HEK293 (cell line): ENCODE measurements around the gene KAT5.

Experiments
- HOXC10 ChIP-seq: sonication (generic); formaldehyde crosslinking; IDR thresholded peaks from 2 replicates; pipeline ENCODE4 v1.8.1; 2023; ENCODE audit warnings: mild to moderate bottlenecking, missing genetic modification reagents
- IKZF3 ChIP-seq: fragments of 450-650 bp; IDR thresholded peaks from 2 replicates; pipeline ENCODE4 v1.5.0; 2018; ENCODE audit warnings: missing biosample characterization, mild to moderate bottlenecking, missing genetic modification characterization, moderate library complexity
- KLF16 ChIP-seq: fragments of 450-650 bp; formaldehyde crosslinking; IDR thresholded peaks from 2 replicates; pipeline ENCODE4 v1.5.1; 2017; ENCODE audit warnings: missing biosample characterization, missing genetic modification characterization
- RBAK ChIP-seq: fragments of 450-650 bp; formaldehyde crosslinking; IDR thresholded peaks from 2 replicates; pipeline ENCODE4 v1.5.1; 2016; ENCODE audit warnings: missing biosample characterization, missing genetic modification characterization
- REPIN1 ChIP-seq: fragments of 450-650 bp; formaldehyde crosslinking; IDR thresholded peaks from 2 replicates; pipeline ENCODE4 v1.5.1; 2017; ENCODE audit warnings: missing biosample characterization, missing genetic modification characterization, low read depth
- SP7 ChIP-seq: fragments of 450-650 bp; formaldehyde crosslinking; IDR thresholded peaks from 2 replicates; pipeline ENCODE4 v1.5.1; 2016; ENCODE audit warnings: missing biosample characterization, missing genetic modification characterization
- YY2 ChIP-seq: fragments of 450-650 bp; formaldehyde crosslinking; IDR thresholded peaks from 2 replicates; pipeline ENCODE4 v1.5.1; 2016; ENCODE audit warnings: missing biosample characterization, missing genetic modification characterization
- ZBTB1 ChIP-seq: fragments of 450-650 bp; formaldehyde crosslinking; IDR thresholded peaks from 2 replicates; pipeline ENCODE4 v1.5.1; 2016; ENCODE audit warnings: missing biosample characterization, missing genetic modification characterization
- ZBTB20 ChIP-seq: fragments of 450-650 bp; formaldehyde crosslinking; IDR thresholded peaks from 2 replicates; pipeline ENCODE4 v1.5.1; 2016; ENCODE audit warnings: missing biosample characterization, missing genetic modification characterization
- ZBTB8A ChIP-seq: fragments of 450-650 bp; formaldehyde crosslinking; IDR thresholded peaks from 2 replicates; pipeline ENCODE4 v1.5.1; 2016; ENCODE audit warnings: missing biosample characterization, missing genetic modification characterization
- ZNF114 ChIP-seq: fragments of 450-650 bp; formaldehyde crosslinking; IDR thresholded peaks from 2 replicates; pipeline ENCODE4 v1.5.0; 2017; ENCODE audit warnings: missing biosample characterization, missing genetic modification characterization
- ZNF138 ChIP-seq: fragments of 450-650 bp; formaldehyde crosslinking; IDR thresholded peaks from 2 replicates; pipeline ENCODE4 v1.5.1; 2016; ENCODE audit warnings: missing biosample characterization, missing genetic modification characterization, borderline replicate concordance
- ZNF146 ChIP-seq: fragments of 450-650 bp; formaldehyde crosslinking; IDR thresholded peaks from 2 replicates; pipeline ENCODE4 v1.5.1; 2016; ENCODE audit warnings: missing biosample characterization, missing genetic modification characterization
- ZNF19 ChIP-seq: fragments of 450-650 bp; formaldehyde crosslinking; IDR thresholded peaks from 2 replicates; pipeline ENCODE4; 2016; ENCODE audit warnings: missing biosample characterization, missing genetic modification characterization, low read depth
- ZNF23 ChIP-seq: fragments of 450-650 bp; formaldehyde crosslinking; IDR thresholded peaks from 2 replicates; pipeline ENCODE4 v1.5.1; 2016; ENCODE audit warnings: missing biosample characterization, missing genetic modification characterization, borderline replicate concordance
- ZNF248 ChIP-seq: fragments of 450-650 bp; formaldehyde crosslinking; IDR thresholded peaks from 2 replicates; pipeline ENCODE4 v1.5.1; 2017; ENCODE audit warnings: missing biosample characterization, missing genetic modification characterization
- ZNF366 ChIP-seq: fragments of 450-650 bp; formaldehyde crosslinking; conservative IDR thresholded peaks from 2 replicates; pipeline ENCODE4 v1.5.1; 2016; ENCODE audit warnings: missing biosample characterization, missing genetic modification characterization
- ZNF391 ChIP-seq: fragments of 450-650 bp; formaldehyde crosslinking; IDR thresholded peaks from 2 replicates; pipeline ENCODE4 v1.5.1; 2016; ENCODE audit warnings: low read depth, missing biosample characterization, missing genetic modification characterization, borderline replicate concordance
- ZNF501 ChIP-seq: fragments of 450-650 bp; formaldehyde crosslinking; IDR thresholded peaks from 2 replicates; pipeline ENCODE4 v1.5.1; 2016; ENCODE audit warnings: missing biosample characterization, missing genetic modification characterization
- ZNF555 ChIP-seq: fragments of 450-650 bp; formaldehyde crosslinking; conservative IDR thresholded peaks from 2 replicates; pipeline ENCODE4 v1.5.1; 2017; ENCODE audit warnings: missing biosample characterization, mild to moderate bottlenecking, missing genetic modification characterization, inconsistent platforms
- ZNF701 ChIP-seq: fragments of 450-650 bp; formaldehyde crosslinking; IDR thresholded peaks from 2 replicates; pipeline ENCODE4 v1.5.1; 2016; ENCODE audit warnings: missing biosample characterization, missing genetic modification characterization
- ZNF707 ChIP-seq: fragments of 450-650 bp; formaldehyde crosslinking; IDR thresholded peaks from 2 replicates; pipeline ENCODE4 v1.5.1; 2016; ENCODE audit warnings: missing biosample characterization, missing genetic modification characterization
- ZNF777 ChIP-seq: fragments of 450-650 bp; formaldehyde crosslinking; IDR thresholded peaks from 2 replicates; pipeline ENCODE4 v1.5.1; 2017; ENCODE audit warnings: missing biosample characterization, missing genetic modification characterization, borderline replicate concordance
- ZNF785 ChIP-seq: fragments of 450-650 bp; formaldehyde crosslinking; IDR thresholded peaks from 2 replicates; pipeline ENCODE4 v1.5.1; 2016; ENCODE audit warnings: missing biosample characterization, missing genetic modification characterization
- ZNF830 ChIP-seq: fragments of 450-650 bp; IDR thresholded peaks from 2 replicates; pipeline ENCODE4 v1.5.0; 2018; ENCODE audit warnings: missing biosample characterization, missing genetic modification characterization, low read depth, mild to moderate bottlenecking, moderate library complexity
- ZSCAN16 ChIP-seq: fragments of 450-650 bp; formaldehyde crosslinking; IDR thresholded peaks from 2 replicates; pipeline ENCODE4 v1.5.1; 2016; ENCODE audit warnings: missing biosample characterization, missing genetic modification characterization
- TF ChIP-seq, protein P1 (sequence below): fragments of 450-650 bp; formaldehyde crosslinking; IDR thresholded peaks from 2 replicates; pipeline ENCODE4 v1.5.1; 2016; ENCODE audit warnings: missing biosample characterization, missing genetic modification characterization
- TF ChIP-seq, protein P2 (sequence below): fragments of 450-650 bp; formaldehyde crosslinking; IDR thresholded peaks from 2 replicates; pipeline ENCODE4 v1.5.1; 2016; ENCODE audit warnings: missing biosample characterization, missing genetic modification characterization, low read depth
- TF ChIP-seq, protein P3 (sequence below): fragments of 450-650 bp; formaldehyde crosslinking; IDR thresholded peaks from 2 replicates; pipeline ENCODE4 v1.5.1; 2016; ENCODE audit warnings: missing biosample characterization, missing genetic modification characterization
- TF ChIP-seq, protein P4 (sequence below): fragments of 450-650 bp; formaldehyde crosslinking; IDR thresholded peaks from 2 replicates; pipeline ENCODE4 v1.5.1; 2017; ENCODE audit warnings: missing biosample characterization, mild to moderate bottlenecking, missing genetic modification characterization, moderate library complexity
- TF ChIP-seq, protein P5 (sequence below): fragments of 450-650 bp; formaldehyde crosslinking; IDR thresholded peaks from 2 replicates; pipeline ENCODE4 v1.5.1; 2016; ENCODE audit warnings: missing biosample characterization, missing genetic modification characterization

The KAT5 gene

DNA sequence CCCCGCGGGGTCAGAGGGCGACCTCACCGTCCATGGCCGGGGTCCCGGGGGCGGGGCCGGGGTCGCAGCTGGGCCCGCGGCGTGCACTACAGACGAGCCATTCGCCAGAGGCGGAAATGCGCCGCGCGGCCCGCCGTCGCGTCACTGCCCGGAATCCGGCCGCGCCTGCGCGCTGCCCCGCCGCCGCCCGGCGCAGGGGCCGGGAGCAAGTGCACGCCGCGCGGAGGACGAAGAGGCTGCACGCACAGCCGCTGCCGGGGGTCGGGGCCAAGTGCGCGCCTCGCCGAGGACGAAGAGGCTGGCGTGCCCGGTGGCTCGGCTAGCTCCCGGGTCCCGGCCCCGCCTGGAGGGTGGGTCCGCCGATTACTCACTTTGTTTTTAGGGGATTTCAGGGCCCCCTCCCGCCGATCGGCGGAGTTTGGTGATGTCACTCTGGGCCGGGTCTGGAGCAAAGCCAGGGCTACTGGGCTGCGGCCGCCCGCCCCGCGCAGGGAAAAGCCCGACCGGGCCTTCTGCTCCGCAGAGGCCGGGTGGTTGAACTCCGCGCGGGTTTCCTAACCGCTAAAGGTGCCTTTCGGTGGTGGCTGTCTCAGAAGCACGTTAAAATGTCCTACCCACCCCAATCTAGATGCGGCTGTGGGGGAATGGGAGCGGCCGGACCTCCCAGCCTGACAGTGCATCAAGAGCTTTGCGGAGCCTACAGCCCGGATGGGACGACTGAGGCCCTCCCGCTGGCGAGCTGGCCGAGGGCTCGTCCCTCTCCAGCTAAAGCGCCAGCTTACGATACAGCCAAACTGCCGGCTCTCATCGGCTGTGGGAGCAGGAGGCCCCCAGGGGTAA lies 49.0 kb upstream of the KAT5 start, which contains the start of gene RELA (continued):
- TF ChIP-seq ZBTB20 (tag by site-specific recombination) (peak; percentile 71; the same call in 1 of the 2 replicates), YY2 (no peak), RBAK (tag by site-specific recombination) (no peak), ZNF114 (tag by site-specific recombination) (no peak), ZBTB8A (tag by site-specific recombination) (peak; percentile 91), ZBTB1 (tag by site-specific recombination) (no peak), ZNF555 (tag by site-specific recombination) (no peak), ZNF785 (tag by site-specific recombination) (no peak), ZNF248 (tag by site-specific recombination) (no peak), ZSCAN16 (tag by site-specific recombination) (no peak), ZNF23 (tag by site-specific recombination) (no peak), ZNF707 (tag by site-specific recombination) (no peak), ZNF501 (tag by site-specific recombination) (peak; percentile 90), ZNF777 (tag by site-specific recombination) (no peak), ZNF146 (no peak), ZNF830 (no peak), ZNF391 (tag by site-specific recombination) (peak; percentile 57; the same call in 1 of the 2 replicates), ZNF366 (tag by site-specific recombination) (no peak), ZNF701 (tag by site-specific recombination) (no peak), ZNF19 (tag by site-specific recombination) (no peak), HOXC10 (CRISPR knock-in tag) (no peak), KLF16 (tag by site-specific recombination) (0 out of 2 replicates have a peak, but pooled peaks have one; percentile 44), SP7 (tag by site-specific recombination) (peak; percentile 55; the same call in 1 of the 2 replicates), IKZF3 (no peak), REPIN1 (tag by site-specific recombination) (no peak), ZNF138 (tag by site-specific recombination) (no peak)
- TF ChIP-seq, protein P1, sequence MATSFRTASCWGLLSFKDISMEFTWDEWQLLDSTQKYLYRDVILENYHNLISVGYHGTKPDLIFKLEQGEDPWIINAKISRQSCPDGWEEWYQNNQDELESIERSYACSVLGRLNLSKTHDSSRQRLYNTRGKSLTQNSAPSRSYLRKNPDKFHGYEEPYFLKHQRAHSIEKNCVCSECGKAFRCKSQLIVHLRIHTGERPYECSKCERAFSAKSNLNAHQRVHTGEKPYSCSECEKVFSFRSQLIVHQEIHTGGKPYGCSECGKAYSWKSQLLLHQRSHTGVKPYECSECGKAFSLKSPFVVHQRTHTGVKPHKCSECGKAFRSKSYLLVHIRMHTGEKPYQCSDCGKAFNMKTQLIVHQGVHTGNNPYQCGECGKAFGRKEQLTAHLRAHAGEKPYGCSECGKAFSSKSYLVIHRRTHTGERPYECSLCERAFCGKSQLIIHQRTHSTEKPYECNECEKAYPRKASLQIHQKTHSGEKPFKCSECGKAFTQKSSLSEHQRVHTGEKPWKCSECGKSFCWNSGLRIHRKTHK, result no peak
- TF ChIP-seq, protein P2, sequence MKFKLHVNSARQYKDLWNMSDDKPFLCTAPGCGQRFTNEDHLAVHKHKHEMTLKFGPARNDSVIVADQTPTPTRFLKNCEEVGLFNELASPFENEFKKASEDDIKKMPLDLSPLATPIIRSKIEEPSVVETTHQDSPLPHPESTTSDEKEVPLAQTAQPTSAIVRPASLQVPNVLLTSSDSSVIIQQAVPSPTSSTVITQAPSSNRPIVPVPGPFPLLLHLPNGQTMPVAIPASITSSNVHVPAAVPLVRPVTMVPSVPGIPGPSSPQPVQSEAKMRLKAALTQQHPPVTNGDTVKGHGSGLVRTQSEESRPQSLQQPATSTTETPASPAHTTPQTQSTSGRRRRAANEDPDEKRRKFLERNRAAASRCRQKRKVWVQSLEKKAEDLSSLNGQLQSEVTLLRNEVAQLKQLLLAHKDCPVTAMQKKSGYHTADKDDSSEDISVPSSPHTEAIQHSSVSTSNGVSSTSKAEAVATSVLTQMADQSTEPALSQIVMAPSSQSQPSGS (tag by site-specific recombination), result peak; percentile 90
- TF ChIP-seq, protein P3, sequence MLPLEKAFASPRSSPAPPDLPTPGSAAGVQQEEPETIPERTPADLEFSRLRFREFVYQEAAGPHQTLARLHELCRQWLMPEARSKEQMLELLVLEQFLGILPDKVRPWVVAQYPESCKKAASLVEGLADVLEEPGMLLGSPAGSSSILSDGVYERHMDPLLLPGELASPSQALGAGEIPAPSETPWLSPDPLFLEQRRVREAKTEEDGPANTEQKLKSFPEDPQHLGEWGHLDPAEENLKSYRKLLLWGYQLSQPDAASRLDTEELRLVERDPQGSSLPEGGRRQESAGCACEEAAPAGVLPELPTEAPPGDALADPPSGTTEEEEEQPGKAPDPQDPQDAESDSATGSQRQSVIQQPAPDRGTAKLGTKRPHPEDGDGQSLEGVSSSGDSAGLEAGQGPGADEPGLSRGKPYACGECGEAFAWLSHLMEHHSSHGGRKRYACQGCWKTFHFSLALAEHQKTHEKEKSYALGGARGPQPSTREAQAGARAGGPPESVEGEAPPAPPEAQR (tag by site-specific recombination), result no peak
- TF ChIP-seq, protein P4, sequence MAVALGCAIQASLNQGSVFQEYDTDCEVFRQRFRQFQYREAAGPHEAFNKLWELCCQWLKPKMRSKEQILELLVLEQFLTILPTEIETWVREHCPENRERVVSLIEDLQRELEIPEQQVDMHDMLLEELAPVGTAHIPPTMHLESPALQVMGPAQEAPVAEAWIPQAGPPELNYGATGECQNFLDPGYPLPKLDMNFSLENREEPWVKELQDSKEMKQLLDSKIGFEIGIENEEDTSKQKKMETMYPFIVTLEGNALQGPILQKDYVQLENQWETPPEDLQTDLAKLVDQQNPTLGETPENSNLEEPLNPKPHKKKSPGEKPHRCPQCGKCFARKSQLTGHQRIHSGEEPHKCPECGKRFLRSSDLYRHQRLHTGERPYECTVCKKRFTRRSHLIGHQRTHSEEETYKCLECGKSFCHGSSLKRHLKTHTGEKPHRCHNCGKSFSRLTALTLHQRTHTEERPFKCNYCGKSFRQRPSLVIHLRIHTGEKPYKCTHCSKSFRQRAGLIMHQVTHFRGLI, result peak; percentile 95
- TF ChIP-seq, protein P5, sequence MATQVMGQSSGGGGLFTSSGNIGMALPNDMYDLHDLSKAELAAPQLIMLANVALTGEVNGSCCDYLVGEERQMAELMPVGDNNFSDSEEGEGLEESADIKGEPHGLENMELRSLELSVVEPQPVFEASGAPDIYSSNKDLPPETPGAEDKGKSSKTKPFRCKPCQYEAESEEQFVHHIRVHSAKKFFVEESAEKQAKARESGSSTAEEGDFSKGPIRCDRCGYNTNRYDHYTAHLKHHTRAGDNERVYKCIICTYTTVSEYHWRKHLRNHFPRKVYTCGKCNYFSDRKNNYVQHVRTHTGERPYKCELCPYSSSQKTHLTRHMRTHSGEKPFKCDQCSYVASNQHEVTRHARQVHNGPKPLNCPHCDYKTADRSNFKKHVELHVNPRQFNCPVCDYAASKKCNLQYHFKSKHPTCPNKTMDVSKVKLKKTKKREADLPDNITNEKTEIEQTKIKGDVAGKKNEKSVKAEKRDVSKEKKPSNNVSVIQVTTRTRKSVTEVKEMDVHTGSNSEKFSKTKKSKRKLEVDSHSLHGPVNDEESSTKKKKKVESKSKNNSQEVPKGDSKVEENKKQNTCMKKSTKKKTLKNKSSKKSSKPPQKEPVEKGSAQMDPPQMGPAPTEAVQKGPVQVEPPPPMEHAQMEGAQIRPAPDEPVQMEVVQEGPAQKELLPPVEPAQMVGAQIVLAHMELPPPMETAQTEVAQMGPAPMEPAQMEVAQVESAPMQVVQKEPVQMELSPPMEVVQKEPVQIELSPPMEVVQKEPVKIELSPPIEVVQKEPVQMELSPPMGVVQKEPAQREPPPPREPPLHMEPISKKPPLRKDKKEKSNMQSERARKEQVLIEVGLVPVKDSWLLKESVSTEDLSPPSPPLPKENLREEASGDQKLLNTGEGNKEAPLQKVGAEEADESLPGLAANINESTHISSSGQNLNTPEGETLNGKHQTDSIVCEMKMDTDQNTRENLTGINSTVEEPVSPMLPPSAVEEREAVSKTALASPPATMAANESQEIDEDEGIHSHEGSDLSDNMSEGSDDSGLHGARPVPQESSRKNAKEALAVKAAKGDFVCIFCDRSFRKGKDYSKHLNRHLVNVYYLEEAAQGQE (tag by site-specific recombination), result no peak
